Urothelium cell line (cell line): ENCODE results near the gene CAPN14.

Experiments used
- DNase-seq: peaks from one replicate; pipeline ENCODE4 v3.0.0; 2011; ENCODE audit warnings: low spot score, mixed read lengths
- FAIRE-seq: peaks from 2 replicates; lab custom pipeline; 2011; peaks lifted over from hg19 to GRCh38; lab: Jason Lieb, UNC

The CAPN14 gene, protein sequence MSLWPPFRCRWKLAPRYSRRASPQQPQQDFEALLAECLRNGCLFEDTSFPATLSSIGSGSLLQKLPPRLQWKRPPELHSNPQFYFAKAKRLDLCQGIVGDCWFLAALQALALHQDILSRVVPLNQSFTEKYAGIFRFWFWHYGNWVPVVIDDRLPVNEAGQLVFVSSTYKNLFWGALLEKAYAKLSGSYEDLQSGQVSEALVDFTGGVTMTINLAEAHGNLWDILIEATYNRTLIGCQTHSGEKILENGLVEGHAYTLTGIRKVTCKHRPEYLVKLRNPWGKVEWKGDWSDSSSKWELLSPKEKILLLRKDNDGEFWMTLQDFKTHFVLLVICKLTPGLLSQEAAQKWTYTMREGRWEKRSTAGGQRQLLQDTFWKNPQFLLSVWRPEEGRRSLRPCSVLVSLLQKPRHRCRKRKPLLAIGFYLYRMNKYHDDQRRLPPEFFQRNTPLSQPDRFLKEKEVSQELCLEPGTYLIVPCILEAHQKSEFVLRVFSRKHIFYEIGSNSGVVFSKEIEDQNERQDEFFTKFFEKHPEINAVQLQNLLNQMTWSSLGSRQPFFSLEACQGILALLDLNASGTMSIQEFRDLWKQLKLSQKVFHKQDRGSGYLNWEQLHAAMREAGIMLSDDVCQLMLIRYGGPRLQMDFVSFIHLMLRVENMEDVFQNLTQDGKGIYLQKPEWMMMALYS

DNA sequence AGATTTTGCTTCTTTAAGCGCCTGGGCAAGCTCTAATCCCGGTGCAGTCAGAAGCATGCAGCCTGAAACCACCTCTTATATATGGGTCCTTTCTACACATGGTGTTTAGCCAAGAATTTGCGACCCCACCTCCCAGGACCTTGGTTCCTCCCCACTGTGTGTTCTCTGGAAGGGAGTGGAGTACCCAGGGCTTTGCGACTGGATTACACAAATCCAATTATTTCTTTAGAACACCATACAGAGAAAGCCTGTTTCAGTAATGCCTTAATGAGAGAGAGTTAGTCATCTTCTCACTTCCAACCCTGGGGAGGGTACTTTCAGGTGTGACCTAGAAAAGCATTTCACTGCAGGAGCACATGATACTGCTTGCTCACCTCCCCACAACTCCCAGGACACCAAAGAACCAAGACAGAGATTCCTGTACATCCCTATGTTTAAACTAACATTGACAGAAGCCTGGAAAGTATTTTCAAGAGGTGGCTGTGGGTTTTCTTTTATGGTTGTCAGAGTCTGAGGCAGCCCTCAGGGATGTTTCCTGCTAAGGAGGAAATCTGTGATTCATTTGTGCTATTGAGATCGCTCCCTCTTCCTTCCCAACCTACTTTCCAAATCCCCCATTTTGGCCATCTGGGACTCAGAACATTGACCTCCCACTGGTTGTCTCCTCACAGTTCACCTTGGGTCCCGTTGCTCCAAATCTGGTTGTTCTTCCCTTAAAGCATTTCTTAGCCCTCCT, at the start of gene CAPN14:
Gene CAPN14 (minus strand): TSS at position 51 of the 736 bp plus-strand sequence. CDS start 12,068 bp downstream, outside the sequence.
- no peak for DNase-seq
- FAIRE-seq, result no peak

DNA sequence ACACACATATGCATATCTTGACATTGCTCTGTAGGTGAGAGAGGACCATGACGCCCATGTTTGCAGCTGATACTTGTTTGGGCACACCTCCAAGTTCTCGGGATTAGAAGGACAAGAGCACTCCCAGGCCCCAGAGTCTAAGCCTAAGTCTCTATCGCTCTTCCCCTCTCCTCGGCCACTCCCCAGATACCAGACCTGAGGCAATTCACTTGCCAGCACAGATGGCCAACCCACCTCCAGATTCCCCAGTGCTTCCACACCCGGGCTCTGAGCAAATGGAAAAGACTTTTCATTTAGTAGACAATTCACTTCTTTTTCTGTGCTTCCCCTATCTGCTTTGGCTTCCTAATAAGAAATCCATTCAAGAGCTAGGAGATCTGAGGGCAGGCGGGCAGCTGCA, 49.5 kb upstream of the CAPN14 start:
- no peak for DNase-seq
- FAIRE-seq, result no peak

DNA sequence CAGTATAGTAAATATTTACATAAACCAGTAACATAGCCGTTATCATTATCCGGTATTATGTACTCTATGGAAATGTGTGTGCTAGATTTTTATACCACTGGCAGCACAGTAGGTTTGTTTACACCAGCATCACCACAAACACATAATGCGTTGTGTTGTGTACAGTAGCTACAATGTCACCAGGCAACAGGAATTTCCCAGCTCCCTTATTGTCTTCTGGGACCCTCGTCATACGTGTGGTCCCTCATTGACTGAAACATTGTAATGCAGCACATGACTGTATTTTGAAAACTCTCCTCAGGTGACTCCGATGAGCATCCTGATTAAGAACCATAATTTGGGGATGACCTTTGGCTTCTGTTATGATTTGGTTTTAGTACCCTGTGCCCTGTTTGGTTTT, 47.9 kb upstream of the CAPN14 start:
- FAIRE-seq (no peak), DNase-seq (no peak)

DNA sequence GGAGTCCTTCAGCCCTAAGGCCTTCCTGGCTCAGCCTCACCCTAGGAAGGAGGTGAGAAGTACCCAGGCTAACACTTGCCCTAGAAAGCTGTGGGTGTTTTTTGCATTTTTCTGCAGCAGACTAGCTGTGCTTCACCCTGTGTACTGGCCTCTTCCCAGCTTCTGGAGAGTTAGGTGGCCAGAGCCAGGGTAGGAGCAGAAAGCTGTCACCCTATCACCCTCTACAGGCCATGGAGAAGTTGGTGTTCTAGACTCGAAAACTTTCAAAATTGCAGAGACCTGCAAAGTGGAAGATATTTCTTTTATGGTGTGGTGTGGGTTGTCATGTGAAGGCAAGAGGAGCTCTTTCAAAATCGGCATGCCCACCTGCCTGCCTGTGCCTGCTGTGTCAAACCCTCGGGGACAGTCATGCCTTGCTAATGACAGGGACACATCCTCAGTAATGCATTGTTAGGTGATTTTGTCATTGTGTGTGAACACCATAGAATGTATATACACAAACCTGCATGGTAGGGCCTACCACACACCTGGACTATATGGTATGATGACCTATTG, 46.4 kb upstream of the CAPN14 start:
- FAIRE-seq, result peak; percentile 55
- no peak for DNase-seq

DNA sequence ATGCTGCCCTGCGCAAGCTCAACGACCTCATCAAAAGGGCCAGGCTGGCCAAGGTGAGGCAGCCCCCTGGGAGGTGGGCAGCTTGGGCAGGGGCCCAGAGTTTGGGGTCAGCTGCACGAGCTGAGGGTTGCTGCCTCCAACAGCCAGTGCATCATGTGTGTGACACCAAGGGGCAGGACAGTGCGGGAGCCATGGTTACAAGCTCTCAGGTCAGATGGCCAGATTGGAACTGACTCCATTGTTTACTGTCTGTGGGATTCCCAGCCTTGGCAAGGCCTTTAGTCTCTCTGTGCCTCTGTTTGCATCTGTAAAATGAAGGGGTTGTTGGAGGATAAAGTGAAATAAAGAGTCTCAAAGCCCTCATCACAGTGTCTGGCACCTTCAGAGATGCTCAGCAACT, 43.6 kb upstream of the CAPN14 start:
- FAIRE-seq (no peak), DNase-seq (no peak)

DNA sequence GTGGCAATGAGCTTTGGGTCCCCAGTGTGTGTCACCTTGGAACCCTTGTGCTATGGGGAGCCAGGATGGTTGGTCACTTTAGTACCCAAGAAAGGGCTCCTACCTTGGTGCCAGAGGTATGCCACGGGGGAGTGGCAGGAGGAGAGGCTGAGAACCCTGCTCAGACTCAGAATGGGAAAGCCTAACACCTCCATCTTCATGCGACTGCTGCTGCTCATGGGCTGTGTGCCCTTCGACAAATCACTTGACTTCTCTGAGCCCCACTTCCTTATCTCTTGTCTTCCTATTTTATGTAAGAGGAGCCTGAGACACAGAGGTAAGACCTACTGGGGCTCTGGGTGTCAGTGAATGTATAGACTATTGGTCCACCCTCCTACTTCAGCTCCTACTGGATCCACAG, 41.8 kb upstream of the CAPN14 start:
- FAIRE-seq (no peak), DNase-seq (no peak)

DNA sequence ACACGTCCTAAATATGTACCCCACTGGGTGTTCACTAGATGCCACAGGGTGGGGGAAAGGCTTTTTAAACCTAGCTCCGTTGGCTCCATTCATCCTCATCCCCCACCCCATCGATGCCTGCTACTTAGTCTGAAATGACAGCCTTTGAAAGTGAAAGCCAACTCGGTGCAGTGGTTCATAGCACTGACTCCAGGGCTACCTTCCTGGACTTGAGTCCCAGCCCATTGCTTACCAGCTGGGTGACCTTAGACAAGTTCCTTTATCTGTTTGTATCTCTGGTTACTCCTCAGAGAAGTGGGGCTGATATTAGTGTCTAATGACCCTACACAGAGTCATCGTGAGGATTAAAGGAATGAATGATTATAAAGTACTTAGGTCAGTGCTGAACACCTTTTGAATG, 41.0 kb upstream of the CAPN14 start:
- DNase-seq (no peak), FAIRE-seq (no peak)

DNA sequence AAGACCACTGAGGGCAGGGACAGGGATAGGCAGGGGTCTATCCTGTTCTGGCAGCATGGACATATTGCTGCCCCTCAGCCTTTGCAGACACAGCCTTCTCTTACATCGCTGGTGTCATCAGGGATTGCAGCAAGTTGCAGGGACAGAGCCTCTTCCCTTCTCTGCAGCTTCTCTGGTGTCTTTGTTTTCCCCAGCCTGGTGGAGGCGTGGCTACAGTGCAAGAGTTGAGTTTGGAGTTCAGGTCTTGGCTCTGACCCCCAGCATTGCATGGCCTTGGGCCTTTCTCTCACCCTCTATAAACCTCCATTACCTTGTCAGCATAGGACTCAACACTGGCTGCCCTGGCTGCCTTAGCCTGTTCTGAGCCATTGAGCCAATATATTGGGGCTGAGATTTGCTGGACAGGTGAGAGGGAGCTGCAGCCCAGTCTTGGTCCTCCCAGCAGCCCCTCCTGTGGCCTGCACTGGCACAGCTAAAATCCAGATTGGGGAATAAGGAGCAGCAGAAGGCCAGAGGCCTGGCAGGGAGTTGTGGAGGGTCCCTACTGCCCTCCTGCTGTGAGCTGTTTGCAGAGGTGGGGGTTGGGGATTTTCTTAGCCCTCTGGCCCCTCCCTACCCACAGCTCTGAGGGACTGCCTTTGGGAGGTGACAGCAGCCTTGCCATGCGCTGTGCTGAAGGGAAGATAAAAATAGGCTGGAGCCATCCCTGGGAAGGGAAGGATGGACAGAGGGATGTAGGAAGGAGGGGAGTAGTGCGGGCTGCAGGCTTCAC, 39.5 kb upstream of the CAPN14 start:
- FAIRE-seq (no peak), DNase-seq (no peak)

DNA sequence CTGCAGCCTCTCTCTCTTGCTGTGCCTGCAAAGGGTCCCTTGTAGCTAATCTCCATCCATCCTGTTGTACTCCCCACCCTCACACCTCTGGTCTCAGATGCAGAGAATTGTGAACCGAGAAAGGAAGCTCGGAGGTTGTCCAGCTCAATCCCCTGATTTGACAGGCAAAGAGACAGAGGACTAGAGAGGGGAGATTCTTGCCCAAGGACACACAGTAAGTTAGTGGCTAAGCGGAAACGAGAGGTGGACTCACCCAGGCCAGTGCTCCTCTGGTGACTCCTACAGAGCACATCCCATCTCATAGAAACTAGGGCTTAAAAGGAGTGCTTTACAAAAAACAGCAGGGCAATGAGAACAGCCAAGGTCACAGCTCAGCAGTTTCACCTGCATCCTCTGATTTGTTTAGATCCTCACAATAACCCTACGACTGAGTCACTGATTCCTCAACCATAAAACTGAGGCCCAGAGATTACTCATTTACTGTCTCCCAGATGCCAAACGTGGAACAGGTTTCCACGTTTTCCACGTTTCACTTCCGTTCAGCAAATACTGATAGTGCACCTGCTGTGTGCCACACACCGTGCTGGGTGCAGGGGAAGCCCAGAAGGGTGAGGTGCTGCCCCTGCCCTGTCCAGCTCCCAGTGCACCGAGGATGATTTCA, 38.7 kb upstream of the CAPN14 start:
- DNase-seq (no peak), FAIRE-seq (peak; percentile 5)

DNA sequence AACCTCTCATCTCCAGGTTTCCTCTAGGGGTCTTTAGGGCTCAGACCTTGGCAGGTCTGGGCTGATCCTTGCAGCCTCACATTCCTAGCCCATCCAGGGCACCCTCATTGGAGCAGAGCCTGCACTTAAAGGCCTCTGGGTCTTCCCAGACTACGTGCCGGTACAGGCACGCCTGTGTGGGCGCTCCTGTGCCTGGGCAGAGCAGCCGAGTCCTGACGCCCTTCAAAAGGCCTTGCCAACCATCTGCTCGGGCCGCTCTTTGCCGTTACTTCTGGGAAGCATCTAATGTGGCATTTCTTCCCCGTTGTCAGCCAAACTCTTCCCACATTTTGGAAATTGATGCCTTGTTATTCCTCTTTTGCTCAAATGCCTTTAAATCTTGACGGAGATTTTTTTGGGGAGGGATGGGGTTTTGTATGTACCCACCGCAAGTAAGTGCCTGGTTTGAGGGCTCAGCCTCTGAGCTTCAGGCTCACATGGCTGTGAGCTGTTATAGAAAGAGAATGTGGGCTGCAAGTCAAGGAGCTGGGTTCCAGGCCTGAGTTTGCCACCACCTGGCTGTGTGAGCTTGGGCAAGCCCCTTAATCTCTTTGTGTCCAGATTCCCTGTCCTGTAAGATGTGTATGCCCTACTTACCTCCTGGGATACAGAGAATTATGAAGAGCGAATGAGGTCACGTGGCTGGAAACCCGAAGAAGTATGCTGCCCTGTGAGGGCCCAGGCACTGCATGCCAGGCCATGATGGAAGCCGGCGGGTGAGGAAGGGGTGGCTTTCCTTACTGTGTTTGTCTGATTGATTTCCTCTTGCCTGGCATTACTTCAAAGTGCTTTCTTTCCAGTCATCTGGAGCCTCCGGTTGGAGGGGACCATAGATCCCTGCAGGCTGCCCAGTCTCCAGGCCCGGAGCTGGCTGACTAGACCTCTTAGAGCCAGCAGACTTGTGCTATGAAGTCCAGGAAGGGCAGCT, 37.2 kb upstream of the CAPN14 start:
- FAIRE-seq (no peak), DNase-seq (no peak)

DNA sequence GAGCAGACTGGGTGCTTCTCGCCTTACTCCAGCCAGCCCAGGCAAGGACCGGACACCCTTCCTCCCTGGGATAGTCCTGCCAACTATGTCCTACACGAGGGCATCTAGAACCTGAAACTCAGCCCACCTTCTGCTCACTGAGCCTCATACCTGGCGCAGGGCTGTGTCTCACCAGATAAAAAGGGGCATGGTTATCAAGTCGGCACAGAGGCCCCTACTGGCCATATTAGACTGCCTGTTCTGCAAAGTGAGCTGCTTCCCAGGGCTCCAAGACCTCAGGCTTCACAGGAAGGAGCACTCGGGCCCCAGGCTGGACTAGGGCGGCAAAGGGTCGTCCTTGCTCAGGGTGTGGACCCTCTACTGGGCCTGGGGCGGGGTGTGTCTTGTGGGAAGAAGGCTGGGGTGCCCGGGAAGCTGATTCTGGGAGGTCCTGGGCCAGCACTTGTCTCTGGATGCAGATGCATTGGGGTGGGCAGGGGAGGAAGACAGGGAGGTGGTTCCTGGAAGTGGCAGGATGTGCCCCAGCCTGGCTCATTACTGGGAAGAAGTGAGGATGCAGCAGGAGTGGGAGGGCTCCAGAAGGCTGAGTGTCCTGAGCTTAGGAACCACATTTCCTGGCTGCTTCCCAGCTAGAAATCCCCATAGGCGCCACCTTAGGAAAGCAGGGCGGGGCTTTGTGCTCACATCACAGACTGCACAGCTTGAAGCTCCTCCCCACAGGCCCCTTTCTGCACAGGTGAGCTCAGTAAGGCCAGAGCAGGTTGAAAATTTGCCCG, 36.2 kb upstream of the CAPN14 start:
- FAIRE-seq (no peak), DNase-seq (no peak)

DNA sequence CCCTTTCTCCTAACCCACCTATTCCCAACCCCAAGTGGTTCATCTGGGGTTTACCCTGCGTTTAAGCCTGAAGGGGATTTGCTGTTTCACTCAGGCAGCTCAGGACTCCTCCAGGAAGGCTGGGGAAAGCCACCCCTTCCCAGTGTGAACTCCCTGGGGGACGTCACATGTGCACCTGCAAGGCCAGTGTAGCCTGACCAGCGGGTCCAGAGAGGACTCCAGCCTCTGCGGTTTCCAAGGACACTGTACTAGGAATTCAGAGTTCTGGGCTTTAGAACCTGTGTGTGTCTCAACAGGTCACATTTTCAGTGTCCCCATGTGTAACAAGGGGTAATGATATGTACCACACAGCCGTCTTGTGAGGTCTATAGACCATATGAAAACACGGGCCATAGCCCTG, 34.5 kb upstream of the CAPN14 start:
- DNase-seq, result no peak
- FAIRE-seq, result no peak

DNA sequence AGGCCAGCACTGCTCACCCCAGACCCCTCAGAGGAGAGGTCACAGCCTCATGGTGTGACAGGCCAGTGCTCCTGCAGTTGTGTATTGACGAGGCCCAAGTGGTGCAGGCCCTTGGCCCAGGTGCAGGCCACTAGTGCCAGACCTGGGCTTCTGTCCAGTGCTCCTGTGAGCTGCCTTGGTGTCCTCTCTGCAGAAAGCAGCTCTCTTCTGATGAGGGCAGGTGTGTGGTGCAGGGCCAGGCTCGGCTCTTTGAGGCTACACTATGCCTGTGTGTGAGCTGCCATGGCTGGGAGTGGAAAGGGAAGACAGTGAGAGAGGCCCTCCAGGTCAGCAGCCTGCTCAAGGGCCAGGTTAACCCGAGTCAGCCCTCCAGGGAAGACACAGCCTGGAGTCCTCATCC, 33.7 kb upstream of the CAPN14 start:
- FAIRE-seq (no peak), DNase-seq (no peak)

DNA sequence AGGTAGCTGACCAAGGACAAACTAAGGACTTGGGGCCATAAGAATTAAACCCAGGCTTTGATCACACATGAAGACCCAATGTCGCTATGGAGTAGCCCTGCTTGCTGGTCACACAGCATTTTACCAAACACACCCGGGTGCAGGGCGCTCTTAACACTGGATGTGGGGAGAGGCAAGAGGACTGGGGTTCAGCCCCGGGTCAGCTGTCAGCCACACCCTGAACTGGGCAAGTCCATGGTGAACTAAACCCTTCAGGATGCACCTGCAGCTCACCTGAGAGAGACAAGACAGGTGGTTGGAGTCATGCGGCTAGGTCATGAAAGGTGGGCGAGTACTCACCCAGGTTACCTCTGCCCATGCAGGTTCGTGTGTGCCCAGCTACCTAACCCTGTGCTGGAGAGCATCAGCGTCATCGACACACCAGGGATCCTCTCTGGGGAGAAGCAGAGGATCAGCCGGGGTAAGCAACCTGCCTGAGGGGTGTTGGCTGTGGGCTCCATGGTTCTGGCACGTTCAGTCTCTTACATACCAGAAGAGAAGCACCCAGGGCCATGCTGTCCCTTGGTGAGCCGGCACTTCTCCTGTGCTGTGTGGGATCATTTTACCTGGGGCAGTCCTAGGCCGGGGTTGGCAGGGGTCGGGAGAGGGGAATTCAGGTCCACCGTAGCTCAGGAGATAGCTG, 31.8 kb upstream of the CAPN14 start:
- no peak for DNase-seq
- no peak for FAIRE-seq

DNA sequence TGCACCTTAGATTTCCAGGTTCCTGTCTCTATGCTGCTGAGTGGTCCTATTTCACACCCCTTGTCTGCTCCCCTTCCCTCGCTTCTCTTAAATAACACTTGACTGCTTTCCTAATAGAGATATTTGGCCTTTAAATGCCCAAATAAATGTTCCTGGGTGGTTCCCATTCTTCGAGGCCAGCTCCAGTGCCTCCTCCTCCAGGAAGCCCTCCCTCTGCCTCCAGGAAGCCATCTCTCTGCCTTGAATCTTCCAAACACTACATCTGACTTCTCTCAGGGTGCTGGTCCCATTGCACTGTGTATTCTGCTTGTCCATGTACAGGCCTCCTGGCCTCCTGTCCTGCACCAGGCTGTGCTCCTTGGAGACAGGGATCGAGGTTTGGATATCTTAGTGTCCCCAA, 30.8 kb upstream of the CAPN14 start:
- DNase-seq (no peak), FAIRE-seq (no peak)

DNA sequence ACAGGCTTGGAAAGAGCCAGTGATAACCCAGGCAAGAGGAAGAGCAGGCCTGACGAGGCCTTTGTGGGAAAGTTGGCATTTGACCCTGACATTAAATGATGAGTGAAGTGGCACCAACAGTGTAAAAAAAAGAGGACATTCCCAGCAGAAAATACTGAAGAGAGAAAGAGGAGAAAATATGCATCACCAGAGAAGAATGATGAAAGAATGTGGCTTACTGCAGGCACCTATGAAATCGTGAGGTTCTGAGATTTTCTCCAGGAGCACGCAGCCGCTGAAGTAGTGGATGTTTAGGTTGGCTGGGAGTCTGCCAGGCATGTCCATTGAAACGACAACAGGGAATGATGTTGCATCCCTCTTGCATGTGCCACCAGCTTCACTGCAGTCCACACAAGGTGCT, 30.4 kb upstream of the CAPN14 start:
- DNase-seq (no peak), FAIRE-seq (no peak)

DNA sequence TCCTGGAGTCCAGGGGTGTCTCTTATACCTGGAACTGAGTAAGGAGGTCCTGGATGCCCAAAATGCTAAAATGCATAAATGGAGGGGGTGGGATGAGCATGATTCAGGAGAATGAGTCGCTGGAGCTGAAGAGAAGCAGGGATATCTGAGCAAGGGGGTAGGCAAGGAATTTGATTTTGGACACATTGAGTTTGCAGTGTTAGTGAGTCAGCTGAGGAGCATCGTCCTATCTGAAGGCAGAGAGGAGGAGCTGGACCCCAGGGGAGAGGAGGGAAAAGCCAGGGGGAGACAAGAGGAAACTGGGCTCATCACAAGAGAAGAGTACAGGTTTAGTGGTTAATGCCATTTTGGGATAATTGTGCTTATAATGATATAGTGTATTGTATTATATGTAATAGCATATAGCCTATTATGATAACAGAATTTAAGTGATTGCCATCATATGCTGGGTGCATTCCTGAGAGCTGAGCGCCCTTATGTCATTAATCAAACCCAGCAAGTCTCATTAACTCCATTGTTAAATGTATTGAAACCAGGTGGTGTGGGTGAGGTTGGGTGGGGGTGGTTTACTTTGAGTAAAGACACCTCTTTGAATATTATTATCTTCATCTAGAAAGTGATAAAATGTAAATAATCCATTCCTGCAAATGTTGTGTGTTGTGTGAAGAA, 29.0 kb upstream of the CAPN14 start:
- no peak for DNase-seq
- FAIRE-seq, result no peak
